ENCODE measurements around the gene PLXDC2.

GRCh38 chr10:19839090-19839489 is 22.9 kb downstream of the PLXDC2 start:
- TF ChIP-seq CTCF (IDR thresholded peaks at IDR 0.05), result no peak
- no peak for TF ChIP-seq POLR2A (IDR thresholded peaks at IDR 0.05)

Measured in Peyer's patch (tissue), 4 donors.